H9 (cell line): Measurements from ENCODE around the gene MRPL43. TPM values are rescaled to one million over a fixed set of nuclear protein-coding genes. Genes with fewer than 3 reads are reported as not detected.

Experiments
- DNase-seq: peaks from one replicate; pipeline ENCODE4 v3.0.0-alpha.2; 2017
- H2AFZ ChIP-seq: one replicate; pipeline ENCODE4 v1.6.1; 2013; ENCODE audit warnings: mild to moderate bottlenecking, low read length, control low read depth, moderate library complexity
- H2AK5ac ChIP-seq: 2 replicates; pipeline ENCODE4 v1.6.1; 2013; ENCODE audit warnings: low read length, control low read depth, mixed read lengths; ENCODE audit not compliant: insufficient read length
- H2BK120ac ChIP-seq: one replicate; pipeline ENCODE4 v1.6.1; 2013; ENCODE audit warnings: low read depth, mild to moderate bottlenecking, low read length, control low read depth, inconsistent platforms; ENCODE audit not compliant: poor library complexity, severe bottlenecking
- H2BK12ac ChIP-seq: 2 replicates; pipeline ENCODE4 v1.6.1; 2013; ENCODE audit warnings: low read length, control low read depth, mixed read lengths, low read depth; ENCODE audit not compliant: insufficient read length
- H2BK15ac ChIP-seq: 2 replicates; pipeline ENCODE4 v1.6.1; 2013; ENCODE audit warnings: low read depth, low read length, control low read depth
- H2BK20ac ChIP-seq: one replicate; pipeline ENCODE4 v1.6.1; 2013; ENCODE audit warnings: low read depth, mild to moderate bottlenecking, low read length, control low read depth, inconsistent platforms; ENCODE audit not compliant: poor library complexity, severe bottlenecking
- H2BK5ac ChIP-seq: 2 replicates; pipeline ENCODE4 v1.6.1; 2013; ENCODE audit warnings: low read length, control low read depth, mixed read lengths; ENCODE audit not compliant: insufficient read length
- H3K14ac ChIP-seq: 2 replicates; pipeline ENCODE4 v1.6.1; 2013; ENCODE audit warnings: low read length, control low read depth; ENCODE audit not compliant: insufficient read depth
- H3K18ac ChIP-seq: 2 replicates; pipeline ENCODE4 v1.6.1; 2013; ENCODE audit warnings: low read depth, mild to moderate bottlenecking, mixed read lengths, low read length, control low read depth; ENCODE audit not compliant: insufficient read length
- H3K23ac ChIP-seq: 2 replicates; pipeline ENCODE4 v1.6.1; 2013; ENCODE audit warnings: low read length, control low read depth, mixed read lengths, low read depth; ENCODE audit not compliant: insufficient read length
- H3K23me2 ChIP-seq: 2 replicates; pipeline ENCODE4 v1.6.1; 2013; ENCODE audit warnings: low read depth, mild to moderate bottlenecking, mixed read lengths, low read length, control low read depth; ENCODE audit not compliant: insufficient read length, poor library complexity, severe bottlenecking
- H3K27ac ChIP-seq: 2 replicates; pipeline ENCODE4 v1.5.1; 2013; ENCODE audit warnings: low read length, control low read depth, mixed read lengths, low read depth; ENCODE audit not compliant: insufficient read length
- H3K27me3 ChIP-seq: 2 replicates; pipeline ENCODE4 v1.6.1; 2013; ENCODE audit warnings: low read length, control low read depth, inconsistent platforms; ENCODE audit not compliant: insufficient read depth
- H3K4ac ChIP-seq: 2 replicates; pipeline ENCODE4 v1.6.1; 2013; ENCODE audit warnings: low read depth, mild to moderate bottlenecking, control low read depth, inconsistent platforms, low read length, moderate library complexity
- H3K4me1 ChIP-seq: 2 replicates; pipeline ENCODE4 v1.6.1; 2013; ENCODE audit warnings: low read length, control low read depth, inconsistent platforms; ENCODE audit not compliant: insufficient read depth
- H3K4me2 ChIP-seq: 2 replicates; pipeline ENCODE4 v1.6.1; 2013; ENCODE audit warnings: low read length, control low read depth, mixed read lengths; ENCODE audit not compliant: insufficient read length, insufficient read depth
- H3K56ac ChIP-seq: 2 replicates; pipeline ENCODE4 v1.6.1; 2013; ENCODE audit warnings: low read depth, mild to moderate bottlenecking, mixed read lengths, low read length, control low read depth; ENCODE audit not compliant: insufficient read length
- H3K79me1 ChIP-seq: 2 replicates; pipeline ENCODE4 v1.6.1; 2013; ENCODE audit warnings: low read depth, mild to moderate bottlenecking, moderate library complexity, low read length, control low read depth, inconsistent platforms; ENCODE audit not compliant: insufficient read depth, poor library complexity, severe bottlenecking
- H3K79me2 ChIP-seq: 2 replicates; pipeline ENCODE4 v1.6.1; 2013; ENCODE audit warnings: low read length, control low read depth, inconsistent platforms; ENCODE audit not compliant: insufficient read depth
- H3K9ac ChIP-seq: 2 replicates; pipeline ENCODE4 v1.6.1; 2013; ENCODE audit warnings: low read length, control low read depth, mixed read lengths; ENCODE audit not compliant: insufficient read length; ENCODE audit errors: extremely low read depth
- H3K9me3 ChIP-seq: one replicate; pipeline ENCODE4 v1.6.1; 2013; ENCODE audit warnings: low read depth, low read length, inconsistent platforms; ENCODE audit not compliant: control insufficient read depth
- H3T11ph ChIP-seq: one replicate; pipeline ENCODE4 v1.6.1; 2013; ENCODE audit warnings: mild to moderate bottlenecking, low read length, control low read depth, inconsistent platforms
- H4K20me1 ChIP-seq: one replicate; pipeline ENCODE4 v1.6.1; 2013; ENCODE audit not compliant: control insufficient read depth, insufficient read length, insufficient read depth
- H4K5ac ChIP-seq: 2 replicates; pipeline ENCODE4 v1.6.1; 2013; ENCODE audit warnings: low read depth, mild to moderate bottlenecking, mixed read lengths, low read length, control low read depth; ENCODE audit not compliant: insufficient read length
- H4K8ac ChIP-seq: replicated peaks from 2 replicates; pipeline ENCODE4 v1.6.1; 2013; ENCODE audit warnings: low read length, control low read depth, mixed read lengths, low read depth; ENCODE audit not compliant: insufficient read length
- H4K91ac ChIP-seq: 2 replicates; pipeline ENCODE4 v1.6.1; 2013; ENCODE audit warnings: low read depth, mild to moderate bottlenecking, moderate library complexity, mixed read lengths, low read length, control low read depth; ENCODE audit not compliant: insufficient read length
- H3K27ac Mint-ChIP-seq, 3 experiments: 2 replicates in 2 of 3; 3 replicates in 1 of 3; pipeline ENCODE4 v1.8.0; 2020 to 2021; ENCODE audit warnings: mixed read lengths in 3 of 3, mild to moderate bottlenecking in 1 of 3, moderate library complexity in 1 of 3
- H3K27me3 Mint-ChIP-seq: 2 replicates; pipeline ENCODE4 v1.8.0; 2021; ENCODE audit warnings: low read depth, mild to moderate bottlenecking, moderate library complexity, mixed read lengths
- H3K36me3 Mint-ChIP-seq, 3 experiments: 2 replicates in 2 of 3; 3 replicates in 1 of 3; pipeline ENCODE4 v1.8.0; 2020 to 2021; ENCODE audit warnings: low read depth in 3 of 3, mixed read lengths in 3 of 3; ENCODE audit not compliant: insufficient read depth in 1 of 3
- H3K4me1 Mint-ChIP-seq, 2 experiments: 2 replicates each; pipeline ENCODE4 v1.8.0; 2020; ENCODE audit warnings: mixed read lengths in 2 of 2
- H3K4me3 Mint-ChIP-seq, 2 experiments: 2 replicates in 1 of 2; 3 replicates in 1 of 2; pipeline ENCODE4 v1.8.0; 2020 to 2021; ENCODE audit warnings: mild to moderate bottlenecking in 2 of 2, mixed read lengths in 2 of 2, moderate library complexity in 1 of 2
- H3K9me3 Mint-ChIP-seq, 2 experiments: 2 replicates in 1 of 2; 3 replicates in 1 of 2; pipeline ENCODE4 v1.8.0; 2020; ENCODE audit warnings: mild to moderate bottlenecking in 2 of 2, mixed read lengths in 2 of 2, moderate library complexity in 1 of 2
- CTCF ChIP-seq: fragments of 200-600 bp; sonication (generic); conservative IDR thresholded peaks from 3 replicates; pipeline ENCODE4 v1.8.0; 2021; ENCODE audit warnings: antibody characterized with exemption, mild to moderate bottlenecking
- WGBS: extraction: QIAGEN DNeasy Blood & Tissue Kit; methylation state at CpG from one replicate; pipeline ENCODE4 v1.1.7; 2013; ENCODE audit warnings: missing lambda C conversion rate, low lambda C conversion rate, mixed read lengths; ENCODE audit not compliant: insufficient read length; ENCODE audit errors: extremely low coverage; 5-methylcytosine and 5-hydroxymethylcytosine counted together
- total RNA-seq: library from RNA; stranded (reverse); gene quantifications from 2 replicates; pipeline ENCODE4 v1.2.1, GENCODE V29; 2021

The MRPL43 gene
- total RNA-seq, 1 experiment from 2014 or later: 70.3 TPM

GRCh38 chr10:100982916-100983830 is 4.1 kb downstream of the MRPL43 start:
- no peak overlapping the region for H3K14ac ChIP-seq
- H3T11ph ChIP-seq: no peak overlapping the region
- no peak overlapping the region for H3K4me2 ChIP-seq
- no peak overlapping the region for H2BK120ac ChIP-seq
- H4K5ac ChIP-seq: no peak overlapping the region
- peaks cover 1% of the 10 kb centered on the region for H3K79me1 ChIP-seq
- H3K27me3 ChIP-seq: no peaks in the 10 kb centered on the region
- H3K23ac ChIP-seq: no peak overlapping the region
- H3K4me1 ChIP-seq: no peaks in the 10 kb centered on the region; the same call in 1 of the 2 replicates
- no peaks in the 10 kb centered on the region for H4K20me1 ChIP-seq
- H2BK12ac ChIP-seq: no peak overlapping the region
- peak; percentile 12 for DNase-seq
- no peak for TF ChIP-seq CTCF
- no peak overlapping the region for H2AFZ ChIP-seq
- no peak overlapping the region for H2BK5ac ChIP-seq
- Mint-ChIP-seq H3K4me3 (no peak overlapping the region), H3K27me3 (no peaks in the 10 kb centered on the region), H3K4me1 (peaks cover 6 to 10% of the 10 kb centered on the region in 2 experiments), H3K27ac (no peak overlapping the region), H3K9me3 (peaks cover 0 to 2% of the 10 kb centered on the region in 2 experiments; a peak in 3 of 5 replicates), H3K36me3 (peaks cover 8 to 35% (median 34%) of the 10 kb centered on the region in 3 experiments; a peak in 6 of 7 replicates)
- no peak overlapping the region for H3K9ac ChIP-seq
- no peak overlapping the region for H3K4ac ChIP-seq
- H2BK15ac ChIP-seq: no peak overlapping the region
- H2AK5ac ChIP-seq: no peak overlapping the region
- no peak overlapping the region for H3K27ac ChIP-seq
- WGBS: no CpG with 5 or more reads among the region's 24 CpGs
- no peaks in the 10 kb centered on the region for H3K9me3 ChIP-seq
- peaks cover 7% of the 10 kb centered on the region for H3K23me2 ChIP-seq
- no peak overlapping the region for H3K18ac ChIP-seq
- peaks cover 6% of the 10 kb centered on the region; the same call in 1 of the 2 replicates for H3K79me2 ChIP-seq
- no peak overlapping the region for H2BK20ac ChIP-seq
- H3K56ac ChIP-seq: no peak overlapping the region
- no peak overlapping the region for H4K8ac ChIP-seq
- H4K91ac ChIP-seq: no peak overlapping the region
